HS-27A (cell line): ENCODE data around the gene CDC16.
"Not testable (repeated sequence)": the region's sequence is repeated elsewhere in the genome, so short reads cannot be mapped to it uniquely, and the experiment has no call there.

Experiments
- DNase-seq: peaks from one replicate; pipeline ENCODE4 v3.0.0-alpha.2; 2012; ENCODE audit warnings: low read depth, missing footprints

Gene CDC16

DNA sequence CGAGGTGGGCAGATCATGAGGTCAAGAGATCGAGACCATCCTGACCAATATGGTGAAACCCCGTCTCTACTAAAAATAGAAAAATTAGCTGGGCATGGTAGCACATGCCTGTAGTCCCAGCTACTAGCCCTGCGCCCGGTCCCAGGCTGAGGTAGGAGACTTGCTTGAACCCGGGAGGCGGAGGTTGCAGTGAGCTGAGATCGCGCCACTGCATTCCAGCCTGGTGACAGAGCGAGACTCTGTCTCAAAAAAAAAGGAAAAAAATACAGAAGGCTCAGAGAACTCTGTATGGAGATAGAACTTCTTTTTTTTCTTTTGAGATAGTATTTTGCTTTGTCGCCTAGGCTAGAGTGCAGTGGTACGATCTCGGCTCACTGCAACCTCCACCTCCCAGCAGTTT, 29.6 kb downstream of the CDC16 start:
- not testable (repeated sequence) for DNase-seq

DNA sequence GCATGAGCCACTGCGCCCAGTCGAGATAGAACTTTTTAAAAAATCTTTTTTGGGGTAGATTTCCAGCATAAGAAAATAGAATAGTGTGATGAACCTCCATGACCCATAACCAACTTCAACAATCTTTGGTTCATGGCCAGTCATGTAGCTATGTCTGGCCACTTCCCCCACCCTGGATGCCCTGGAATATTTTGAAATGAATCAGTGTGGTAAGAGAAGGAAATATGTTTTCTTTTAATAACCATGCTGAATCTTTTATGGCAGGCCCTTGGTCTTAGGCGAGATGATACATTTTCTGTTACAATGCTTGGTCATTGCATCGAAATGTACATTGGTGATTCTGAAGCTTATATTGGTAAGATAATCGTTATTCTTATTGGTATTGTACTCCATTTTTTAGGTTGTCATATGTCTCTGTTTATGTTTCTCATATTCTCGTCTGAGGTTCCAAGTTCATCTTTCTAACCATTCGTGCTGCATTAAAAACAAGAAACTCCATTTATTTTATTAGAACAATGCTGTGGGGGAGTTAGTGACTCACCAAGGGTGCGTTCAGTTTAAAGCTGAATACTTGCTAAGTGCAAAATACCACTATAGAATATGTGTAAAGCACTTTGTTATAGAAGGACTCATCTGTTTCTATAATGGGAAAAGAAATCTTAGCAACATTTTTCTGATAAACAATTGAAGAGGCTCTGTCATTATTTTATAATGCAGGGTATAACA, 30.4 kb downstream of the CDC16 start:
- DNase-seq, result peak; percentile 63

GRCh38 chr13:114266241-114266640, 31.5 kb downstream of the CDC16 start:
- DNase-seq, result no peak

GRCh38 chr13:114268344-114269280, 33.9 kb downstream of the CDC16 start:
- no peak for DNase-seq

DNA sequence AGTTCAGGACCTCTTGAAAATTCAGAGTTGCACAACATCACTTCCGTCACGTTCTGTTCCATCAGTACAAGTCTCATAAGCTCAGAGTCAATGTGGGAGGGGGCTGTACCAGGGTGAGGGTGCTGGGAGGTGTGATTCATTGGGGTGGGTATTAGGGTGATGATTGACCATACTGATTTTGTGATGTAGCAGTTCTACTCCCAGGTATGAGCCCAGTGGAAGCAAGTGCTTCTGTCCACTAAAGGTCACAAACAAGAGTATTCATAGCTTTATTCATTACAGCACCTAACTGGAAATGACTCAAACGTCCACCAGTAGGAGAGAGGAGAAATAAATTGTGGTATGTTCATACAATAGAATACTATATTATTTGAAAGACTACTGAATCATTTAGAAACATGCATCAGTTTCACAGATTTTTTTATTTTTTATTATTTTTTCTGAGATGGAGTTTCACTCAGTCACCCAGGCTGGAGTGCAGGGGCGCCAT, 34.6 kb downstream of the CDC16 start:
- DNase-seq, result no peak

- DNase-seq, result no peak
These were observed 38.3 kb downstream of the CDC16 start for GRCh38 chr13:114272977-114273376.

DNA sequence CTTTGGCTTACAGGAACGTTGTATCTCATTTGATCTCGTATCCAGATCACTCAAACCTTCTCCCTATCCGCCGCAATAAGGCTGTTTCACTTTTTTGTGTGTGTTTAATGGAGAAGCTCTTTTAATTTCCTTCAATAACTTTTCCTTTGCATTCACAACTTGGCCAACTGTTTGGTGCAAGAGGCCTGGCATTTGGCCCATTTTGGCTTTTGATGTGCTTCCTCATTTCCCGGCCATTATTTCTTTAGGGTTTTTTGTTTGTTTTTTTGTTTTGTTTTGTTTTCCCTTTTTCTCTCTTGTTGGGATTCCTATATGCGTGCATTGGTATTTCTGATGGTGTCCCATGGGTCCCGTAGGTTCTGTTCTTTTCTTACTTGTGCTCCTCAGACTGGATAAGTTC, 40.6 kb downstream of the CDC16 start:
- DNase-seq, result no peak

- DNase-seq, result no peak
These were observed 44.4 kb downstream of the CDC16 start for GRCh38 chr13:114279146-114279545.

DNA sequence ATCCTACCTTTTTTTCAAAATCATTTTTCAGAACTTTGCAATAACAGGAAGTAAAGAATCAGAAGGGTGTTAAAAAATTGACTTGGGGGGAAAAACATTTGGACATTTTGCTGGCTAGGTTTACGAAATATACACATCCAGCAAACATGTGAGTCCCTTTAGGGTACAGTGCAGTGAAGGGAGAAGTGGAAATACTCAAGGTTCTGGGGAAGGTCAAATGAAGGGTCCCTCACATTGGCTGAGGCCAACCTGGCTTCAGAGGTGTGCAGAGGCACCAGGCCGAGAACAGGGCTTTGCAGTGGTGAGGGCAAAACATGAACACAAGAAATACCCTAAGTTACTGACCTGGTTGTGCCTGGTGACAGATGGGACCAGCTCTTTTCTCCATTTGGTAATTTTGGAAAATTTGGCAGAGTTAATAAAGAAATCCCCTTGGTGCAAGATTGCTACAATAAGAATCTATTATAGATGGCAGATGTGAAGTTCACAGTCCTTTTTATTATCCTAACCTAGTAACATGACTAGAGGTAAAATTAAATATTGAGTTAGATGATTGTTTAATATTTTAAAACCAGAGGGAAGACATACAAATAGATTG, 45.2 kb downstream of the CDC16 start:
- DNase-seq, result no peak

GRCh38 chr13:114281351-114282040, 46.8 kb downstream of the CDC16 start, which contains the start of gene UPF3A:
UPF3A (plus strand) TSS chr13:114281601; CDS start chr13:114281640, 39 bp downstream.
- peak; percentile 56 for DNase-seq

DNA sequence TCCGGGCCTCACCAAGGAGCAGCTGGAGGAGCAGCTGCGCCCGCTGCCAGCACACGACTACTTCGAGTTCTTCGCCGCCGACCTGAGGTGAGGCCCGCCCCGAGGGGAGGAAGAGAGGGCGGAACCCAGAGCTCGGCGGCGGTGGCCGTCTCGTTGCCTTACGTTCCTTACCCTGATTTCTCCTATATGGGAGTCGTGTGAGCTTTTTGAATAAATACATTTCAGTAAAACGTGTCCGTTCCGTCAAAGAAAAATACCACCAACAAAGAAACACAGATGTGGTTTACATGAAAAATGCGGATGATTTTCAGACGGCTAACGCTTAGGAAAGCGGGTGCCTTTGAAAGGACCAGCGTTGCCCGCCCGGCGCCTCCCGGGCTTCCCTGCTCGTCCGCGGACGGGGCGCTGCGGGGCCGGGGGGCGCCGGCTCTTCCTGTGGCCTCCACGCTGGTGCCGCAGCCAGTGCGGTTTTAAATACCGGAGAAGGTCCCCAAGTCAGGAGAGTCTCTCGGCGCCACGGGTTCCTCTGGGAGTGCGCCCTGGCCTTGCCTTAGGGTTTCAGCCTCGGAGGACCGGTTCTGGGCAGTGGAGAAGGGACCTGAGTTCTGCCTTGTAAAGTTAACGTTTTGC, 47.5 kb downstream of the CDC16 start:
- DNase-seq, result peak; percentile 45

GRCh38 chr13:114283576-114283975, 48.9 kb downstream of the CDC16 start:
- no peak for DNase-seq

GRCh38 chr13:114284680-114285079, 50.0 kb downstream of the CDC16 start:
- no peak for DNase-seq

DNA sequence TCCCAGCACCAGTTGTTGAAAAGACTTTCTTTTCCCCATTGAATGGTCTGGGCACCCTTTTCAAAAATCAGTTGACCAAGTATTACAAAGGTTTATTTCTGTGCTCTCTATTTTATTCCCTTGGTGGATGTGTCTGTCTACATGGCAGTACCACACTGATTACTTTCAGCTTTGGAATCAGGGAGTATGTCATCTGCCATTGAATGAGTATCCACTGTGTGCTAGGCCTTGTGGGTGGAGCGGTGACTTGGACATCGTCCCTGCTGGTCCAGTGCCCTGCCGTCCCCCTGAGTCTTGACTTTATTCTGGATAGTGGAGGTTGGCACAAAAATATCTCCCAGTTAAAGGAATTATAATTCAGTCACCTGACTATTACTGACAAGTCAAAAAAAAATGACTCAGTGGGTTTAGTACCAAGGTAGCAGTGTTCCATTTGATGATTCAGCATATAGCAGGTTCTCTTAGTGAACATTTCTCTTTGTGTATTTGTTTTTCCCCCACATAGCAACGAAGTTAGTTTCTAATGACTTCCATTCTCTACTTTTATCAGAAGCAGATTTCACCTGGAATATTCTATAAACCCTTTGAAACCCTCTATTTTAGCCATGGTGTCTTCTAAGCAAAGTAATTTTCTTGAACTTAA, 50.6 kb downstream of the CDC16 start:
- DNase-seq, result no peak

DNA sequence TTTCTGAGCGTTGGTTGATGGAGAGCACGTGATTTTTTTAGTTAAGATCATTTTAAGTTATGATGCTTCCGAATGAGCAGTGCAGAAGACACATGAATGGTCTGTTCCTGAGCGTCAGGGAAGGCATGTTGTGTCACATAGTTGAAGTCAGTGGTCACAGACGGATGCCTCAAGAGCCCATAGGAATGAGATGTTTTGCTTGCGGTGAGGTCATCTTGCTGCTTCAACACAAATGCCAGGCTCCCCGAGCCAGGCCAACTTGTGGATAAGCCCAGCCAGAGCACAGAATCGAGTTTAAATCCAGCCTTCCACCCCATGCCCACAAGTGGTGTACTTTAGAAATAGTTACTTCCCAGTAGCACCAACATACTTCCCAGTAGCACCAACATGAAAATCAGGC, 52.1 kb downstream of the CDC16 start:
- no peak for DNase-seq

DNA sequence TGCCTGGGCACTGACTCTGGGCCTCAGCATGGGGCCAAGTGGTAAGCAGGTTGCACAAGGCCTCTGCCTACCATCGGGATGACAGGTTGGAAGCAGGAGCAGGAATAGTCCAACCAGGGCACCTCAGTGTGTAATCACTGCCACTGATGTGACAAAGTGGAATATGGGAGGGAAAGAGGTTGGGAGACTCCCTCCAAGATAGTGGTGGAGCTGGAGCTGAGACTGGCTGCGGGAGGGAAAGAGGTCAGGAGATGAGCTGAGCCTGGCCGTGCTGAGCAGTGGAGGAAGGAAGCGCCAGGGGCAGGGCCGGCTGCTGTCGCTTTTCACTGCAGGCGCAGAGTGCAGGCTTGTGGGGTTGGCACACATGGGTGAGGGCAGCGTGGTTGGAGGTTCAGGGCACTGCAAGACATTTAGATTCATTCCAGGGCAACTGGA, 53.5 kb downstream of the CDC16 start:
- no peak for DNase-seq

DNA sequence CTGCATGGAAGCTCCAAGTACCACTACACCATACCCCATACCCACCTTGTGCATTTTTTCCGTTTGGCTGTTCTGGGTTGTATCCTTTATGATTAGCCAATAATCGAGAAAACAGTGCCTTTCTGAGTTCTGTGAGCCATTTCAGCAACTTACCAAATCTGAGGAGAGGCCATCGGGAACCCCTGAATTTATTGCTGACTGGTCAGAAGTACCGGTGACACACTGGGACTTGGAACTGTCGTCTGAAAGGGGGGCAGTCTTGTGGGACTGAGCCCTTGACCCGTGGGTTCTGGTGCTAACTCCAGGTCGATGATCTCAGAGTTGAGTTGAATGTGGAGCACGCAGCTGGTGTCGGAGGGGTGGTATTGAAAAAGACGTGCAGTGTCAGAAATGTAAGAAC, 61.8 kb downstream of the CDC16 start:
- no peak for DNase-seq

DNA sequence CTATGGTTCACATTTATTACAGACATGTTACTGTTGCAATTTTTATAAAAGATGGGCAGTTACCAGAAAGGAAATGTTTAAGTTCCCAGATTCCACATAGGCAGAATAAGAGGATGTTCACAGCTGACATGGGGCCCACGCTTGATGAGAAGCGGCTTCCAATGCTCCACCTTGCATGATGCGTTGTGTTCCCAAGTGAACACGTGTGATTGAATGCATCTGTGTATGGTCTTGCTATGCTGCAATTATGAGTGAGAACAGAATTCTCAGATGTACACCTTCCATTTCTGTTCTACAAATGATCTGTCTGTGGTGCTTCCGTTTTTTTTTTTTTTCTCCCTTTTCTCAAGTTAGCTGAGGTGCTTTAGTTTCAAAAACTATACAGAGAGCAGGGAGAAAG, 62.2 kb downstream of the CDC16 start:
- DNase-seq, result no peak

DNA sequence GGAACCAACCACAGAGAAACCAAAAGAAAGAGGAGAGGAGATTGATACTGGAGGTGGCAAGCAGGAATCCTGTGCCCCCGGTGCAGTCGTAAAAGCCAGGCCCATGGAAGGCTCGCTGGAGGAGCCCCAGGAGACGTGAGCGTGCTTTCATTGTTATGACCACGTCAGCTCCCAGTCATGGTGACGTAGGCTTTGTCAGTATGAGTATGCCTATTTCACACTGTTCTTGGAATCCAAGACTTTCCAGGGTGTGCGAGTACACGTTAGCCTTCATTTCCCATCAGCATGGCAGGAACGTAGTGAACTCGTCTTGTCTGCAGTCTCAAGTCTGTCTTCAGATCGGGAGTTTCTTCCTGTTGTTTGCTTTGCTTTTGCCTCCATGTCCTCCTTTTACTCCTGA, 64.2 kb downstream of the CDC16 start:
- DNase-seq, result no peak

DNA sequence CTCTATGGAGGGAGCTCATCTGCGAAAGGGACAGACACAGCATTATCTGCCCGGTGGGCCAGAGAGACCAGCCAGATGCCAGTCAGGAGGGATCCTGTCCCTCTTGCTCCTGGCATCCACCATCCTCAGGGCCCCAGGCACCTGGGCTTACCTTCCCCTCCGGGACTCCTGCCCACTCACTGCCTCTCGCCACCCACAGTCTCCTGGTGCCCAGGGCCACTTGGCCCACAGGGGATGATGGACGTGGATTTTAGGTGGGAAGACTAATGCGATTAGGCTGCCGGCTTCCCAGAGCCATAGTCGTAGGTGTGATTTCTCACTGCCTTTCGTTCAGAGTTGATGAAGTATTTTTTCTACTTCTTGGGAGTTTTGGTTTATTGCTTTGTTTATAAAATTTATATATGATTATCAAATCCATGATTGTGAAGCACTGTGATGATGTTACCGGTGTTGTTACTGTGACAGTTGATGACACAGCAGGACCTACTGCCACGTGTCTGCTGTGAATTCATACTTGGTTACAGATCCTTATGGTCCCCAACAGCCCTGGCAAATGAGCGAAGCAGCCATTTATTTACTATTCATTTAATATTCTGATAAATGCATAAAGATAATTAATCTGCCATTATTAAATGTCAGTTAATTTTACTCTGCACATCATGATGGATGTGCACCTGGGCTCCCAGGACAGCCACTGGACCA, 65.1 kb downstream of the CDC16 start:
- DNase-seq, result no peak
